Naive B cell (primary cell): ENCODE measurements around the gene GGT6. TPM values are rescaled to one million over a fixed set of nuclear protein-coding genes. Genes with fewer than 3 reads are reported as not detected.
"Not testable (repeated sequence)": the region's sequence is repeated elsewhere in the genome, so short reads cannot be mapped to it uniquely, and the experiment has no call there.

Experiments used
- ATAC-seq, 2 donors: fragments of 150-1000 bp; cut with Tn5 transposase; 2 replicates each; pipeline ENCODE4 v1.10.0; 2021; ENCODE audit warnings: low read depth in 2 of 2, mild to moderate bottlenecking in 2 of 2, moderate library complexity in 2 of 2
- DNase-seq: peaks from one replicate; pipeline ENCODE4 v3.0.0; 2022
- H3K27ac Mint-ChIP-seq, 6 donors: one replicate each; pipeline ENCODE4 v1.8.0; 2020 to 2022; ENCODE audit warnings: mild to moderate bottlenecking in 6 of 6, mixed read lengths in 6 of 6, moderate library complexity in 5 of 6, inconsistent platforms in 2 of 6
- H3K27me3 Mint-ChIP-seq, 3 donors: one replicate each; pipeline ENCODE4 v1.8.0; 2021 to 2022; ENCODE audit warnings: mixed read lengths in 3 of 3, mild to moderate bottlenecking in 1 of 3
- H3K36me3 Mint-ChIP-seq, 2 donors: one replicate each; pipeline ENCODE4 v1.8.0; 2020 to 2022; ENCODE audit warnings: mixed read lengths in 2 of 2, inconsistent platforms in 1 of 2, mild to moderate bottlenecking in 1 of 2
- H3K4me1 Mint-ChIP-seq, 3 donors: one replicate each; pipeline ENCODE4 v1.8.0; 2020 to 2022; ENCODE audit warnings: mixed read lengths in 3 of 3, inconsistent platforms in 1 of 3, mild to moderate bottlenecking in 1 of 3, moderate library complexity in 1 of 3
- H3K4me3 Mint-ChIP-seq, 8 donors: one replicate each; pipeline ENCODE4 v1.8.0; 2020 to 2022; ENCODE audit warnings: mild to moderate bottlenecking in 8 of 8, mixed read lengths in 8 of 8, moderate library complexity in 8 of 8, inconsistent platforms in 2 of 8
- H3K9me3 Mint-ChIP-seq, 7 donors: one replicate each; pipeline ENCODE4 v1.8.0; 2020 to 2022; ENCODE audit warnings: mixed read lengths in 7 of 7, mild to moderate bottlenecking in 5 of 7, inconsistent platforms in 2 of 7, moderate library complexity in 1 of 7
- polyA plus RNA-seq, 6 donors: library from polyadenylated mRNA; unstranded; fragments of 300-500 nt; fragmentation: Illumina TruSeq; gene quantifications; one replicate each; pipeline ENCODE4 v1.2.3, GENCODE V29; 2021; ENCODE audit warnings: low read depth in 6 of 6

Gene GGT6
- polyA plus RNA-seq, 6 donors from 2014 or later, result not detected

- H3K27me3 Mint-ChIP-seq, result peaks cover 16 to 79% (median 55%) of the 10 kb centered on the region in 3 donors
- no peaks in the 10 kb centered on the region for H3K36me3 Mint-ChIP-seq
- no peak overlapping the region for H3K4me3 Mint-ChIP-seq
Observed at GRCh38 chr17:4587803-4588202, 27.4 kb upstream of the GGT6 start.

GRCh38 chr17:4587195-4587594 lies 26.8 kb upstream of the GGT6 start:
- peaks cover 11 to 79% (median 55%) of the 10 kb centered on the region in 3 donors for H3K27me3 Mint-ChIP-seq

More at GRCh38 chr17:4587803-4588202, 27.4 kb upstream of the GGT6 start:
- Mint-ChIP-seq H3K4me1 (peaks cover 6 to 7% (median 7%) of the 10 kb centered on the region in 3 donors), H3K27ac (no peak overlapping the region), H3K9me3 (no peaks in the 10 kb centered on the region)
- DNase-seq (no peak), ATAC-seq (no peak)

GRCh38 chr17:4586043-4586442 lies 25.7 kb upstream of the GGT6 start:
- ATAC-seq (no peak), DNase-seq (no peak)
- peak overlapping the region in 6 of 8 donors; percentile 20 to 72 (median 48) for H3K4me3 Mint-ChIP-seq
- peak overlapping the region in 1 of 6 donors; percentile 15 for H3K27ac Mint-ChIP-seq
- no peaks in the 10 kb centered on the region for H3K36me3 Mint-ChIP-seq
- peaks cover 16 to 87% (median 65%) of the 10 kb centered on the region in 3 donors for H3K27me3 Mint-ChIP-seq
- H3K9me3 Mint-ChIP-seq, result no peaks in the 10 kb centered on the region
- peaks cover 6 to 7% (median 7%) of the 10 kb centered on the region in 3 donors for H3K4me1 Mint-ChIP-seq

More at GRCh38 chr17:4587195-4587594, 26.8 kb upstream of the GGT6 start:
- H3K4me3 Mint-ChIP-seq, result no peak overlapping the region
- H3K9me3 Mint-ChIP-seq, result no peaks in the 10 kb centered on the region
- peak overlapping the region in 1 of 6 donors; percentile 20 for H3K27ac Mint-ChIP-seq
- ATAC-seq, result no peak
- peaks cover 6 to 7% (median 7%) of the 10 kb centered on the region in 3 donors for H3K4me1 Mint-ChIP-seq
- no peaks in the 10 kb centered on the region for H3K36me3 Mint-ChIP-seq
- DNase-seq, result no peak

- DNase-seq (no peak), ATAC-seq (no peak)
- H3K4me3 Mint-ChIP-seq, result peak overlapping the region in 6 of 8 donors; percentile 25 to 81 (median 70)
- H3K9me3 Mint-ChIP-seq, result no peaks in the 10 kb centered on the region
- H3K4me1 Mint-ChIP-seq, result peaks cover 6 to 7% (median 7%) of the 10 kb centered on the region in 3 donors
- H3K27me3 Mint-ChIP-seq, result peaks cover 19 to 86% (median 65%) of the 10 kb centered on the region in 3 donors
- no peaks in the 10 kb centered on the region for H3K36me3 Mint-ChIP-seq
- H3K27ac Mint-ChIP-seq, result no peak overlapping the region
Observed at GRCh38 chr17:4585638-4585994, 25.2 kb upstream of the GGT6 start.

- Mint-ChIP-seq H3K36me3 (no peaks in the 10 kb centered on the region), H3K4me3 (peak overlapping the region; percentile 27 to 81 (median 70)), H3K27ac (no peak overlapping the region), H3K27me3 (peaks cover 19 to 84% (median 63%) of the 10 kb centered on the region in 3 donors), H3K9me3 (no peaks in the 10 kb centered on the region), H3K4me1 (peaks cover 6 to 7% (median 7%) of the 10 kb centered on the region in 3 donors)
- ATAC-seq (no peak), DNase-seq (no peak)
Observed at GRCh38 chr17:4584917-4585637, 24.7 kb upstream of the GGT6 start.

- H3K9me3 Mint-ChIP-seq, result no peaks in the 10 kb centered on the region
- peaks cover 6 to 7% (median 7%) of the 10 kb centered on the region in 3 donors for H3K4me1 Mint-ChIP-seq
- H3K4me3 Mint-ChIP-seq, result peak within 1 kb of the TSS; percentile 27 to 92 (median 85)
- DNase-seq (no peak), ATAC-seq (peak; percentile 58 to 64)
- H3K27me3 Mint-ChIP-seq, result peaks cover 19 to 84% (median 67%) of the 10 kb centered on the region in 3 donors
- H3K36me3 Mint-ChIP-seq, result no peaks in the 10 kb centered on the region
- peak within 1 kb of the TSS in 1 of 6 donors; percentile 40 for H3K27ac Mint-ChIP-seq
Observed at GRCh38 chr17:4584101-4584916, 23.9 kb upstream of the GGT6 start, which contains the start of gene SMTNL2. SMTNL2 (plus strand) TSS chr17:4584529; CDS start chr17:4584606, 77 bp downstream.

GRCh38 chr17:4583782-4584100 lies 23.4 kb upstream of the GGT6 start:
- H3K36me3 Mint-ChIP-seq, result no peaks in the 10 kb centered on the region
- peaks cover 6 to 7% (median 7%) of the 10 kb centered on the region in 3 donors for H3K4me1 Mint-ChIP-seq
- DNase-seq (no peak), ATAC-seq (peak; percentile 67 to 75)
- no peaks in the 10 kb centered on the region for H3K9me3 Mint-ChIP-seq
- H3K27me3 Mint-ChIP-seq, result peaks cover 19 to 78% (median 67%) of the 10 kb centered on the region in 3 donors
- H3K4me3 Mint-ChIP-seq, result peak overlapping the region; percentile 24 to 92 (median 85)
- H3K27ac Mint-ChIP-seq, result peak overlapping the region in 1 of 6 donors; percentile 40

GRCh38 chr17:4583206-4583605 lies 22.8 kb upstream of the GGT6 start:
- no peak for DNase-seq
- no peak for ATAC-seq

GRCh38 chr17:4582691-4583090 lies 22.3 kb upstream of the GGT6 start:
- peak overlapping the region in 1 of 6 donors; percentile 32 for H3K27ac Mint-ChIP-seq
- no peaks in the 10 kb centered on the region for H3K9me3 Mint-ChIP-seq
- H3K4me3 Mint-ChIP-seq, result peak overlapping the region in 2 of 8 donors; percentile 15 to 53
- H3K27me3 Mint-ChIP-seq, result peaks cover 19 to 68% (median 67%) of the 10 kb centered on the region in 3 donors
- ATAC-seq, result no peak
- H3K36me3 Mint-ChIP-seq, result no peaks in the 10 kb centered on the region
- peaks cover 6 to 7% (median 7%) of the 10 kb centered on the region in 3 donors for H3K4me1 Mint-ChIP-seq
- no peak for DNase-seq

More at GRCh38 chr17:4583206-4583605, 22.8 kb upstream of the GGT6 start:
- H3K9me3 Mint-ChIP-seq, result no peaks in the 10 kb centered on the region
- H3K27me3 Mint-ChIP-seq, result peaks cover 19 to 73% (median 67%) of the 10 kb centered on the region in 3 donors
- no peak overlapping the region for H3K27ac Mint-ChIP-seq
- H3K4me1 Mint-ChIP-seq, result peaks cover 6 to 7% (median 7%) of the 10 kb centered on the region in 3 donors
- peak overlapping the region; percentile 24 to 90 (median 71) for H3K4me3 Mint-ChIP-seq
- no peaks in the 10 kb centered on the region for H3K36me3 Mint-ChIP-seq

GRCh38 chr17:4582101-4582501 lies 21.7 kb upstream of the GGT6 start:
- Mint-ChIP-seq H3K9me3 (no peaks in the 10 kb centered on the region), H3K4me3 (peak overlapping the region in 1 of 8 donors; percentile 74), H3K4me1 (peaks cover 6 to 7% (median 7%) of the 10 kb centered on the region in 3 donors), H3K27ac (no peak overlapping the region), H3K36me3 (no peaks in the 10 kb centered on the region), H3K27me3 (peaks cover 19 to 66% (median 65%) of the 10 kb centered on the region in 3 donors)
- DNase-seq, result no peak
- ATAC-seq, result no peak

- no peak overlapping the region for H3K27ac Mint-ChIP-seq
- no peak for DNase-seq
- H3K4me1 Mint-ChIP-seq, result peaks cover 6 to 7% (median 7%) of the 10 kb centered on the region in 3 donors
- H3K4me3 Mint-ChIP-seq, result no peak overlapping the region
- H3K36me3 Mint-ChIP-seq, result no peaks in the 10 kb centered on the region
- H3K9me3 Mint-ChIP-seq, result no peaks in the 10 kb centered on the region
- H3K27me3 Mint-ChIP-seq, result peaks cover 13 to 57% (median 51%) of the 10 kb centered on the region in 3 donors
- ATAC-seq, result no peak
Observed at GRCh38 chr17:4580291-4580690, 19.9 kb upstream of the GGT6 start.

- DNase-seq (no peak), ATAC-seq (no peak)
- H3K27me3 Mint-ChIP-seq, result peaks cover 13 to 59% (median 54%) of the 10 kb centered on the region in 3 donors
- H3K4me3 Mint-ChIP-seq, result no peak overlapping the region
- H3K9me3 Mint-ChIP-seq, result no peaks in the 10 kb centered on the region
- peaks cover 6 to 7% (median 7%) of the 10 kb centered on the region in 3 donors for H3K4me1 Mint-ChIP-seq
- no peak overlapping the region for H3K27ac Mint-ChIP-seq
- H3K36me3 Mint-ChIP-seq, result no peaks in the 10 kb centered on the region
Observed at GRCh38 chr17:4579678-4580077, 19.3 kb upstream of the GGT6 start.

- not testable (repeated sequence) for H3K36me3 Mint-ChIP-seq, H3K9me3 Mint-ChIP-seq, ATAC-seq, DNase-seq, H3K27ac Mint-ChIP-seq, H3K4me1 Mint-ChIP-seq, H3K4me3 Mint-ChIP-seq
- peaks cover 13 to 52% (median 47%) of the 10 kb centered on the region in 3 donors for H3K27me3 Mint-ChIP-seq
Observed at GRCh38 chr17:4578349-4578748, 18.0 kb upstream of the GGT6 start.
